HG03280 (cell line): ENCODE results near the gene RASGRF2.
"Not testable (repeated sequence)": the region's sequence is repeated elsewhere in the genome, so short reads cannot be mapped to it uniquely, and the experiment has no call there.

Source experiments
- ATAC-seq: cut with Tn5 transposase; IDR thresholded peaks from one replicate; pipeline ENCODE4 v1.9.1; 2021; ENCODE audit warnings: mild to moderate bottlenecking, moderate library complexity; ENCODE audit not compliant: unreplicated experiment

The RASGRF2 gene

DNA sequence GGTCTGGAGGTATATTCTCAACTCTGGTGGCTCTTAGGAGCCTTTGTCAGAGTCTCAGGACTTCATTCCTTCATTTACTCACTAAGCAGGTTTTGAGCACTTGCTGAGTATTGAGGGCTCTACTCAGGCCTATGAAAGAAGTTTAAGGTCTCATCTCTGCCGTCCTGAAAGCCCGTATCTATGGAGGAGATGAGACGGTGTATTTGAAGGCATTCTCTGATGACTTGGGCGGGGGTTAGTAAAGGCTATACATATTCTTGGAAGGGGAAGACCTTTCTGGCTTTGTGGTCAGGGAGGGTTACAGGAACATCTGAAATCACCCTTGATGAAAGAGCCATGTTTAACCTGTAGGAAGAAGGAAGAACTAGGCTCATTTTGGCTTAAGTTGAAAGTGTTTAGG lies 21.9 kb downstream of the RASGRF2 start:
- ATAC-seq = no peak

DNA sequence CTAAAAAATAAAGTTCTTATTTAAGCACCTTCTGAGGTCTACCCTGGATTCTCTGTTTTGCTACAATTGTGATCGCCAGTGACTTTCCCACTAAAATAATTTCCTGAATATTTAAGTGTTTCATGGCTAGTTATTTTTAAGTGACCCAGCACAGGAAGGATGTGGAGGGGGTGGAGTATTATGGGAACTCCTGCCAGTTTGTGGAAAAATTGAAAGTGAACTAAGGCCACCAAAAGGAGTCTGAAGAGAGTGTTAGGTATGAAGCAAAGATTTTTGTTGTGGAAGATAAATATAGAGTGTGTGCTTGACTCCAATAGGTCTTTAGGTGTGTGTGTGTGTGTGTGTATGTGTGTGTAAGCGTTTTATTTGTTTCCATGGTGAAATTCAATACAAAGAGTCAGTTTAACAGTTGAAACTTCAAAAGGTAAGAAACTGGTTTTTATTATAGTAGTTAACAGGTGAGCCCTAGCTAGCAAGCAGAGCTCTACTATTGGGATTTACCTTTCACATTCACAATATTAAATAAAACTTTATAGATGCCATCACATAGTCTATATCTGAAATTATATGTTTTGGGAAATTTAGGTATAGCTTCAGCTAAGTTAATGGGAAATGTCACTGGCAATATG lies 25.6 kb downstream of the RASGRF2 start:
- ATAC-seq = no peak

GRCh38 chr5:80986382-80986781 lies 26.2 kb downstream of the RASGRF2 start:
- no peak for ATAC-seq

DNA sequence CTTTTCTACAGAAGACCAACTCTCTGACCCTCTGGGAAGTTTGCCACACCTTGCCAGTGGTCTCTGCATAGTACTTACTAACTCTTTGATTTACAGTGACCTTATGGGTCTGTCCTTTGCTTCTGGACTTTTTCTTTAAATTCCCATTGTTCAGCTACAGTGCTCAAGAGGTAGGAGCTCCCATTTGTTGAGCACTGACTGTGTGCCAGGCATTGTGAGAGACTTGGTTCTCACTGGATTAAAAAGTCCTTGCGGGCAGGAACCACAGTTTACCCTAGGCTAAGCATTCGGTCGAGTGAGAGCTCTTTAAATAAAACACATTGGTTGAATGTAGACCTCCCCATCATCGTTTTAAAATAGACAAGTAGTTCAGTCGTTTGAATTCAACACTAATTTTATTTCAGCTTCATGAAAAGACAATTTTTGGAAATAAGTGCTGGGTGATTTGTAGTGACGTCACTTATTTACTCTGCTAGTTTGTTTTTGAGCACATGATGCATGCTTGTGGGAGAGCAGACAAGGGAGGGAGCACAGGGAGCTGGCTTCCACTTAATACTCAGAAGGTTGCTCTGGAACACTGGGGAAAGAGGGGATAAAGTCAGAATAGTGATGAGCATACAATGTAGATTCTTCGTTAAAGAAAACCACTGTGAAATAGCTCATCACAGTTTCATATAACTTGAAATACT lies 27.1 kb downstream of the RASGRF2 start:
- no peak for ATAC-seq

GRCh38 chr5:80988419-80988935 lies 28.3 kb downstream of the RASGRF2 start:
- ATAC-seq = no peak

DNA sequence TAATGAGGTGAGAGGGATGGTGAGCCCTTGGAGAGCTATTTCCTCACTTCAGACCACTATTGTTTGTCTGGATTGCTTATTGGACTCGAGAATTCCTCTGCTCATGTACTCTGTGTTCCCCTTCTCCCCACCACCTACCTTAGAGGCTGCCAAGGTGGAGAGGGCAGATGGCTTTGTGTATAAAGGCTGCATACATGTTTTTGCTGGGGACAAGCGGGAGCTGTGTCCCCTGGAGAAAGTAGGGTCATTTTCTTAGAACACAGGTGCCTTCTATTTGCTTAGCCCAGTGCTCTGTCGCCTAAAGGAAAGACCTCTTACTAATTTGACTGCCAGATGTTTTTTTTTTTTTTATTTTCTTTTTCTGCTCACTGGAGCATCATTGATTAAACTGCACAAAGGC lies 29.7 kb downstream of the RASGRF2 start:
- no peak for ATAC-seq

GRCh38 chr5:80990527-80990926 lies 30.4 kb downstream of the RASGRF2 start:
- ATAC-seq = no peak

DNA sequence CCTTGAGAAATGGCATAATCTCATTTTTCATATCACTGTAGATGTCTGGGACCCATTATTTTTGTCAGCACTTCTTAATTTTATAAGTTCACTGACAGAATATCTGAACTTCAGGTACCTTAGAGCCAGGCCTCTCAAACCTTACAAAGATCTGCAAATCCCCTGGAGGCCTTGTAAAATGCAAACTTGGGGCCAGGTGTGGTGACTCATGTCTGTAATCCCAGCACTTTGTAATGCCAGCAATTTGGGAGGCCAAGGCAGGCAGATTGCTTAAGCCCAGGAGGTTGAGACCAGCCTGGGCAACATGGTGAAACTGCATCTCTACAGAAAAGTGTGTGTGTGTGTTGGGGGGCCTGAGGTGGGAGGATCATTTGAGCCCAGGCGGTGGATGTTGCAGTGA lies 30.8 kb downstream of the RASGRF2 start:
- no peak for ATAC-seq

DNA sequence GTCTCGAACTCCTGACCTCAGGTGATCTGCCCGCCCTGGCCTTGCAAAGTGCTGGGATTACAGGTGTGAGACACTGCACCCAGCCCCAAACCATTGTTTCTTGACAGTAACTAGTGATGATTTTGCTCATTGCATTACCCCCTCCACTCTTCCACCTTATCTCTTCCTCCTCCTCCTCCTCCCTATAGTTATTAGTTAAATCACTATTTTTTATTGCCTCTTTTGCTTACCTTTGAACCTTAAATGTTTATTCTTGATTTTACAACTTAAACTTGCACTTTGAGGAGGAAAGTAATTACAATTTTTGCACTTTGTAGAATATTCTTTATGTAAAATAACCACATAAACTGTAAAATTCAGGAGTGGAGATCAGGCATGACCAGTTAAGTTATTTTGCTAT lies 35.7 kb downstream of the RASGRF2 start:
- ATAC-seq = no peak

DNA sequence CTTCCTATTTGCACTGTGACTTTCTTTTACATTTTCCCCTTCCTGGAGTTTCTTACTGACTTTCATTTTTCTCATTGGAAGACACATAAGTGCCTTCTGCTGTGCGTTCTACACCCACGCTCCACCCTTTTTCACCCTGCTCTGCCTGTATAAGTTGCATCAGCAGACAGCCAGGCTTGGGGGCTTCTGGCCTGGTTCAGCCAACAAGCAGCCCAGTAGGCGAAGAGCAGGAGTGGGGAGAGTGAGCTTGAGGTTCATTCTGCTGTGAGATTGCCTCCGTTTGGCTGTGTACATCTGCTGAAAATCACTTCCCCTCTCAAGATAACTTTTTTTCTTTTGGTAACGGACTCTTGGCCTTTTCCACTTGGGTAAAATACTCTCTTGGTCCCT lies 38.4 kb downstream of the RASGRF2 start:
- ATAC-seq = no peak

- no peak for ATAC-seq
Measured at GRCh38 chr5:81003811-81004386, 43.7 kb downstream of the RASGRF2 start.

DNA sequence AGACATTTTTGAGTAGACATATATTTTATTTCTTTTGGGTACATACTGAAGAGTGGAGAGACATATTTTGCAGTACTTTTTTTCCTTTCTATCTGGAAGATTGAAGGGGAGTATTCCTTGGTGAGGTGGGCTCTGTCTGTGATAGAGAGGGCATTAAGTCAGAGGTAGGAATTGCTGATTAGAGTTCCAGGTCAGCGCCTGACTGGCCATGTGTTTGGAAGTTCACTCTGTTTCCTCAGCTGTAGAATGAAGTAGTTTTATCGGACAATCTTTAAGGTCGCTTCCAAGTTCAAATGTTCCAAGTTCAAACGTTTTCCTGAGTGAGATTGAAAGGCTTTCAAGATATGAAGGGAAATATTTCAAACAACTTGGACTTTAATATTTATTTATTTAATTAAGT lies 45.5 kb downstream of the RASGRF2 start:
- no peak for ATAC-seq

DNA sequence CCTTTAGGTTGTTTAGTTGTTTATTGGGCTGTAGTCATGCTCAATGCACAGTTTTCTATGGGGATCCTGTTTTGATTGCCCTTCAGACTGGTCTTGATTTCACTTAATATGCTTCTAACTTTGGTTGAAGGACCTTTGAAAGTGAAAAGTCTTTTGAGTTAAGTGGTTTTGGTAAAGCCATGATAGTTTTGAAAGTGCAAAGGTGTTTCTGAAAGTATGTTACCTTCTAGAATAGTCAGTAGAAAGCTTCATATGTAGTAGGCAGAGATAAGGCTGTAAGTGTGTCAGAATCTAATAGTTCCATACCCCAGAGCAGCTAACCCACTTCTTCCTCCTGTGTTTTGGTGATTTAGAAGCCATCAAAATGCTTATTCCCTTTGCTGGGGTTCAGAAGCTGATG lies 46.1 kb downstream of the RASGRF2 start:
- no peak for ATAC-seq

DNA sequence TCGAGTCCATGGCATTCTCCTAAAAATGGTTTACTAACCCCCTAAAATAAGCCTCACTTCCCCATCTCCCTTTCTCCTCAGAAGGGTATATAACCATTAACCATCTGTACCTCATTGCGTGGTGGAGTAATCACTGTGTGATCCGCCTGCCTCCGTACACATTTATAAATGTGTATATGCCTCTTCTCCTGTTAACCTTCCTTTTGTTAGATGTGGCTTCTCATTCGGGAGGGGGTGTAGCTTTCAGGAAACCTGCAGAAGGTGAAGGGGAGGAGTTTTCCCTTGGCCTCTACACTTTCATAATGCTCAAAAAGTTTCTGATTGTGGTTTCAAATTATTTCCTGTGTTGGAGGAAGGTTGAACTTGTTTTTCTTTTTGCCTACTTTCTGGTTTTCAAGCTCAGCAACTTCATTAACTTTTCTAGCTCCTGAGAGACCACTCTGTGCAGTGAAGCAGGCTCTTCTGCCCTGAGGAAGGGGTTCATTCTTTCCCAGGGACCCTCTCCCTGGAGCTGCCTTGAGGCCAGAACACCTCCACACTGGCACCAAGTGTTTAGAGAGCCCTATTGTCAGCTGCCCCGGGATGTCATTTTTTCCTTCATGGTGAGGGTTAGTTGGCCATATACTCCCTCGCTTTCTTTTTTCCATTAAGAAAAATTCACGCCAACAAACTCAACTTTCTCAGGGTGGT lies 46.9 kb downstream of the RASGRF2 start:
- no peak for ATAC-seq

- ATAC-seq = no peak
Measured at GRCh38 chr5:81007637-81008027, 47.5 kb downstream of the RASGRF2 start.

DNA sequence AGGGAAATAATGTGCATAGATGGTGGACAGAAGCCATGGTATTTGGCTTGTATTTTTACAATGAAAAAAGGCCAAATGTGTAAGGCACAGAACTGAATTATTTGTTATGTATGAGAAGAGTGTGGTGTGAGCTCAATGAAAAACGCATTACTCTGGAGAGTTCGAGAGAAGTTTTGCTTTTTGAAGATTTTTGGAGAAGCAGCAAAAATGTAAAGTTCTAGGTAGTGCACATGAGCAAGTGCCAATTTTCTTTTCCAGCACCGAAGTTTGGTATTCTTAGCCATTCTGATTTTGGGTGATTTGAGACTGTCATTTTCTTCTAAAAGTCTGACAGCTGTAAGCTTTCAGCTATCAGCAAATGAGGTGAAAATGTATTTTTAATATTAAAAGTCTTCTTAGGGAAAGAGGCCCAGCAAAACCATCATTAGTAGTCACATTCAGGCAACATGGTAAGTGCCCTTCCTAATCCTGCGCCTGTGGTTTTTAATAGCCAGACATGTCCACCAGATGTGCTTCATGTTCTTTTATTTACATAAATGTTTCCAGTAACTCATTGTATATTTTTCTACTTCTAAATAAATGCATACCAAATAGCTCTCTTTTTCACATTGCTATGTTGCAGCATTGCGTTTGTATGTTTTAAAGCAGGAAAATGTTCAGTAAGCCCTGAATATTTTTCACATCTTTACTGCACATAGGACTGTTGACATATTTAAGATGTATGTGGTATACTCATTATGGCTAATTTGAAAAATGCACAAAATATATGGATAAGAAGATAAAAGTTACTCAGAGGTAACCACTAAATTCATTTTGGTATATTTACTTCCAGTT lies 50.4 kb downstream of the RASGRF2 start:
- no peak for ATAC-seq

DNA sequence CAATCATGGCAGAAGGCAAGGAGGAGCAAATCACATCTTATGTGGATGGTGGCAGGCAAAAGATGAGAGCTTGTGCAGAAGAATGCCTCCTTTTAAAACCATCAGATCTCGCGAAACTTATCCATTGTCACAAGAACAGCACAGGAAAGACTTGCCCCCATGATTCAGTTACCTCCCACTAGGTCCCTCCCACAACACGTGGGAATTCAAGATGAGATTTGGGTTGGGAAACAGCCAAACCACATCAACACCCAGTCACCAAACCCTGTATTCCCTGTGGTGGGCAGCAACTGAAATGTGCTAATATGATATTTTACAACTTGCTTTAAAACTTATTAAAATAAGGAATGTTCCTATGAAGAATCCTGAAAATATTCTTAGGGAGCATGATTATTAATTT lies 54.2 kb downstream of the RASGRF2 start:
- ATAC-seq = no peak

DNA sequence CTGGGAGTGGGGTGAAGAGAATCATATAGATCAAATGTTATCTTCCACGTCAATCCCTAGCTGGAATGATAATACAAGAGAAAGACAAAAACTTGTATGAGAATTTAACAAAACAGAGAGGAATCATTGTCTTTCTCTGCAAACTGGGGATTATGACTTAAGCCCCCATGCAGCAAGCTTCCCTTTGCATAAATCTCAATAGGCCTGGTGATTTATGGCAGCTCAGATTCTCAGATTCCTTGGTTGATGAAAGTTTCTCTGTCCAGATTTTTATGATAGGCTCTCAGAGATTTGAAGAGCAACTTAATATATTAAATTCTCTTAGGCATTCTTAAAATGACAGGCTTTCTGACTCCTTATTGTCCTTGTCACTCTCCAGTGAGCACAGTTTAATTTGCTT lies 56.0 kb downstream of the RASGRF2 start:
- ATAC-seq = no peak

DNA sequence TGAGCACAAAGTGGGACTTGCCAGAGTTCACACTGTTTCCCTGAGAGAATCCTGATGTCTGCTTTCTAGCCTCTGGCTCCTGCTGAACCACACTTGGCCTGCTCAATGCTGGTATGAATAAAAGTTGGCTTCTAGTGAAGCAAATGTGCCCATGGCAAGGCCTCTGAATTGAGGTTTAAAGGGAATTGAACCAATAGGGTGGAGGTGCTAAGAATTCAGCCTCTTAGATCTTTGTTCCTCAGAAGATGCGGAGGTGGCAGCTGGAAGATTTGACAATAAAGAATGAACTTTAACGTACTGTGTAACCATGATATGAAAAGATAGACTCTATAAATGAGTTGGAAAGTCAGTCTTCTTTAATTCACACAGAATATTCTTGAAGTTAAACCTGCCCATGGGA lies 57.2 kb downstream of the RASGRF2 start:
- ATAC-seq = no peak

DNA sequence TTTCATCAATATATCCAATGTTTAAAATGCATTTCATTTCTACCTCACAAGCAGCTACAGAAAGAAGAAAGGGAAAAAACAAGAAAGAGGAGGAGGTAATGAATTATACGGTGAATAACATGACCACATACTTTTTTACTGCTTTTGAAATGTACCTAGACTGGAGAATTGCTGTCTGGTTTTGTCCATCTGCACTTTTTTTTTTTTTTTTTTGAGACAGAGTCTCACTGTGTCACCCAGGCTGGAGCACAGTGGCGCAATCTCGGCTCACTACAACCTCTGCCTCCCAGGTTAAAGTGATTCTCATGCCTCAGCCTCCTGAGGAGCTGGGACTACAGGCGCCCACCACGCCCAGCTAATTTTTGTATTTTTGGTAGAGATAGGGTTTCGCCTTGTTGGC lies 58.4 kb downstream of the RASGRF2 start:
- ATAC-seq = not testable (repeated sequence)

DNA sequence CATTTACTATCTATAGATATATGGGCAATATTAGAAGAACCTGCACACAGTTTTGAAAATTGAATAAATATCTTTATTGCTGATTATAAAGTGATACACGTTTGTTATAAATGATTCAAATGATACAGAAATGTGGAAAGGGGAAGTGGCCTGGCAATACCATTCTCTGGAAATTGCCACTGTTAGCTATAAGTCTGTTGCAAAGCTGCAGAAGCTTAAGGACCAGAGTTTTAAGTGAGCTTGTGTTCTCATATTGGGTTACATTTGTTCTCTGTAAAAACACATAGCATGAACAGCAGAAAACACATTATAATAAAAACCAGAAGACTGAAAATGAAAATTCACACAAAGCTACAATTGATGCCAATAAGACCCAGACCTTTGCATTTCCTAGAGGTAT lies 59.6 kb downstream of the RASGRF2 start:
- ATAC-seq = no peak
